Stomach smooth muscle (tissue), 2 donors: ENCODE results near the gene HEPACAM2.

ENCODE experiments used
- H3K27ac ChIP-seq: one replicate; pipeline ENCODE4 v1.7.0; 2013; ENCODE audit warnings: mild to moderate bottlenecking, low read length, inconsistent platforms
- H3K27me3 ChIP-seq, 2 donors: one replicate each; pipeline ENCODE4 v1.7.0; 2013; ENCODE audit warnings: low read length in 2 of 2; ENCODE audit not compliant: insufficient read depth in 2 of 2, control insufficient read depth in 1 of 2
- H3K36me3 ChIP-seq, 2 donors: one replicate each; pipeline ENCODE4 v1.7.0; 2013; ENCODE audit warnings: low read length in 2 of 2; ENCODE audit not compliant: control insufficient read depth in 2 of 2, insufficient read depth in 2 of 2
- H3K4me1 ChIP-seq: one replicate; pipeline ENCODE4 v1.7.0; 2013; ENCODE audit warnings: low read length; ENCODE audit not compliant: control insufficient read depth, insufficient read depth
- H3K4me3 ChIP-seq, 2 donors: one replicate each; pipeline ENCODE4 v1.7.0; 2013; ENCODE audit warnings: low read length in 2 of 2
- H3K9ac ChIP-seq, 2 donors: one replicate each; pipeline ENCODE4 v1.7.0; 2013; ENCODE audit warnings: low read length in 2 of 2, mild to moderate bottlenecking in 1 of 2
- H3K9me3 ChIP-seq, 2 donors: one replicate each; pipeline ENCODE4 v1.7.0; 2013; ENCODE audit warnings: low read length in 2 of 2; ENCODE audit not compliant: control insufficient read depth in 2 of 2
- donor health status: healthy.
- donor health status: Pancreatic carcinoma.

The HEPACAM2 gene

GRCh38 chr7:93226310-93226709, at the start of gene HEPACAM2:
HEPACAM2 (minus strand) TSS chr7:93226469.
- H3K27me3 ChIP-seq, result no peaks in the 10 kb centered on the region
- no peaks in the 10 kb centered on the region for H3K9me3 ChIP-seq
- no peak within 1 kb of the TSS for H3K4me3 ChIP-seq
- no peak within 1 kb of the TSS for H3K9ac ChIP-seq
- H3K4me1 ChIP-seq, result no peaks in the 10 kb centered on the region
- H3K36me3 ChIP-seq, result no peaks in the 10 kb centered on the region
- H3K27ac ChIP-seq, result no peak within 1 kb of the TSS

- Histone ChIP-seq H3K4me3 (no peak overlapping the region), H3K9me3 (no peaks in the 10 kb centered on the region), H3K4me1 (no peaks in the 10 kb centered on the region), H3K27ac (no peak overlapping the region), H3K27me3 (no peaks in the 10 kb centered on the region), H3K9ac (no peak overlapping the region), H3K36me3 (peaks cover 3% of the 10 kb centered on the region in 2 donors)
Observed at GRCh38 chr7:93265220-93265619, 39.0 kb upstream of the HEPACAM2 start.

GRCh38 chr7:93262535-93262934, 36.3 kb upstream of the HEPACAM2 start:
- no peaks in the 10 kb centered on the region for H3K27me3 ChIP-seq
- no peak overlapping the region for H3K4me3 ChIP-seq
- H3K9me3 ChIP-seq, result no peaks in the 10 kb centered on the region
- no peak overlapping the region for H3K9ac ChIP-seq
- H3K36me3 ChIP-seq, result peaks cover 3% of the 10 kb centered on the region in 2 donors
- H3K27ac ChIP-seq, result no peak overlapping the region
- no peaks in the 10 kb centered on the region for H3K4me1 ChIP-seq

GRCh38 chr7:93258661-93259060, 32.4 kb upstream of the HEPACAM2 start:
- Histone ChIP-seq H3K4me1 (no peaks in the 10 kb centered on the region), H3K36me3 (peaks cover 3 to 5% of the 10 kb centered on the region in 2 donors), H3K27me3 (no peaks in the 10 kb centered on the region), H3K4me3 (no peak overlapping the region), H3K9ac (no peak overlapping the region), H3K9me3 (no peaks in the 10 kb centered on the region), H3K27ac (no peak overlapping the region)

- no peak overlapping the region for H3K27ac ChIP-seq
Observed at GRCh38 chr7:93249491-93250148, 23.4 kb upstream of the HEPACAM2 start.

GRCh38 chr7:93245525-93246432, 19.5 kb upstream of the HEPACAM2 start:
- no peaks in the 10 kb centered on the region for H3K9me3 ChIP-seq
- H3K9ac ChIP-seq, result peak overlapping the region in 1 of 2 donors; percentile 42
- no peak overlapping the region for H3K27ac ChIP-seq
- H3K4me1 ChIP-seq, result no peaks in the 10 kb centered on the region
- peaks cover 0 to 3% of the 10 kb centered on the region in 2 donors for H3K36me3 ChIP-seq
- H3K4me3 ChIP-seq, result peak overlapping the region; percentile 50 to 66
- H3K27me3 ChIP-seq, result no peaks in the 10 kb centered on the region

More at GRCh38 chr7:93249491-93250148, 23.4 kb upstream of the HEPACAM2 start:
- no peaks in the 10 kb centered on the region for H3K36me3 ChIP-seq
- H3K4me1 ChIP-seq, result no peaks in the 10 kb centered on the region
- no peak overlapping the region for H3K4me3 ChIP-seq
- H3K9ac ChIP-seq, result no peak overlapping the region
- no peaks in the 10 kb centered on the region for H3K27me3 ChIP-seq
- H3K9me3 ChIP-seq, result no peaks in the 10 kb centered on the region

- H3K27me3 ChIP-seq, result no peaks in the 10 kb centered on the region
- no peaks in the 10 kb centered on the region for H3K9me3 ChIP-seq
- H3K36me3 ChIP-seq, result peaks cover 0 to 3% of the 10 kb centered on the region in 2 donors
- H3K4me3 ChIP-seq, result no peak overlapping the region
- no peak overlapping the region for H3K9ac ChIP-seq
- H3K27ac ChIP-seq, result no peak overlapping the region
- no peaks in the 10 kb centered on the region for H3K4me1 ChIP-seq
Observed at GRCh38 chr7:93242106-93242505, 15.8 kb upstream of the HEPACAM2 start.

- no peak overlapping the region for H3K27ac ChIP-seq
- no peak overlapping the region for H3K9ac ChIP-seq
- no peaks in the 10 kb centered on the region for H3K27me3 ChIP-seq
- no peak overlapping the region for H3K4me3 ChIP-seq
- H3K4me1 ChIP-seq, result no peaks in the 10 kb centered on the region
- no peaks in the 10 kb centered on the region for H3K9me3 ChIP-seq
- peaks cover 0 to 3% of the 10 kb centered on the region in 2 donors for H3K36me3 ChIP-seq
Observed at GRCh38 chr7:93239824-93240223, 13.6 kb upstream of the HEPACAM2 start.

GRCh38 chr7:93238748-93239147, 12.5 kb upstream of the HEPACAM2 start:
- H3K4me3 ChIP-seq, result no peak overlapping the region
- H3K9me3 ChIP-seq, result no peaks in the 10 kb centered on the region
- no peak overlapping the region for H3K9ac ChIP-seq
- no peak overlapping the region for H3K27ac ChIP-seq
- no peaks in the 10 kb centered on the region for H3K4me1 ChIP-seq
- H3K36me3 ChIP-seq, result peaks cover 0 to 3% of the 10 kb centered on the region in 2 donors
- H3K27me3 ChIP-seq, result no peaks in the 10 kb centered on the region

- Histone ChIP-seq H3K4me3 (no peak overlapping the region), H3K4me1 (peaks cover 2% of the 10 kb centered on the region), H3K9ac (no peak overlapping the region), H3K27ac (no peak overlapping the region), H3K9me3 (no peaks in the 10 kb centered on the region), H3K27me3 (no peaks in the 10 kb centered on the region), H3K36me3 (peaks cover 0 to 3% of the 10 kb centered on the region in 2 donors)
Observed at GRCh38 chr7:93238131-93238530, 11.9 kb upstream of the HEPACAM2 start.

GRCh38 chr7:93235541-93235940, 9.3 kb upstream of the HEPACAM2 start:
- H3K36me3 ChIP-seq, result no peaks in the 10 kb centered on the region
- peaks cover 5% of the 10 kb centered on the region for H3K4me1 ChIP-seq
- no peak overlapping the region for H3K9ac ChIP-seq
- H3K4me3 ChIP-seq, result no peak overlapping the region
- no peak overlapping the region for H3K27ac ChIP-seq
- no peaks in the 10 kb centered on the region for H3K27me3 ChIP-seq
- H3K9me3 ChIP-seq, result no peaks in the 10 kb centered on the region
